Activated naive CD4-positive, alpha-beta T cell treated with Interleukin-2 at 50 U/mL for 16 hours (primary cell): ENCODE measurements around the gene DUOX2.
"Not testable (repeated sequence)": the region's sequence is repeated elsewhere in the genome, so short reads cannot be mapped to it uniquely, and the experiment has no call there.

ENCODE experiments used
- DNase-seq: peaks from one replicate; pipeline ENCODE4 v3.0.0-alpha.2; 2020

Gene DUOX2

DNA sequence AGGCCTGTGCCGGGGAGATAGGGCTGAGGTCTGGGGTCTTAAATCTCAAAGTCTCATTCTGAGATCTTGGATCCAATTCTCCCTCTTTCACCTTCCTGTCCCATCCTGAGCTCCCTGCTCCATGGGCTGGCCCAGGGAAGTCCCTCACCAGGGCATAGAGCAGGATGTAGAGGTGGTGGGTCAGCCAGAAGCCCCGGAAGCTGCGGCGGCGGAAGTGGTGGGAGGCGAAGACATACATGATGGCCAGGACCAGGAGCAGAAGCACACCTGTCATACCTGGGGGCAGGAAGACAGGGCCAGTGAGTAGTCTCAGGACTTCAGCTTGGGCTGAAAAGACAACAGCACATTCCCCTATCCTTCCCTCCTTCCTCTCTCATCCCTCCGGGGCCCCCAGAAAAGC is 16.5 kb downstream of the DUOX2 start:
- no peak for DNase-seq

DNA sequence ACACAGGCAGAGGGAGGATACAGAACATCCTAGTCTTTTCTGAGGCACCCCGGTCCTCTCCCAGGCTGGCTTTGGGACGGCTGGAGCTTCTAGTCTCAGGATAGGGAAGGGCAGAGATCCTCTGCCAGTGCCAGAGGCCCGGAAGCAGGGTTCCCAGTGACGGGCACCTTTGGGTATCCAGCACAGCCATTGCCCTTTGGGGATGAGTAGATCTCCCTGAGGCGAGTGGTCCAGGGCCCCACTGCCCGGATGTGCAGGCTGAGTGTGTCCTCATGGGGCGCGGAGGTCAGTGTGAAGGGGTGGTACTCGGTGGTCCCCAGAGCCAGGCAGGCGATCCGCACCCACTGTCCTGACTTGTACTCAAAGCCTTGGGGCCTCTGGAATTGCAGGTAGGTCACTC is 18.3 kb downstream of the DUOX2 start:
- no peak for DNase-seq

GRCh38 chr15:45094358-45094730 is 19.6 kb downstream of the DUOX2 start:
- DNase-seq = no peak

DNA sequence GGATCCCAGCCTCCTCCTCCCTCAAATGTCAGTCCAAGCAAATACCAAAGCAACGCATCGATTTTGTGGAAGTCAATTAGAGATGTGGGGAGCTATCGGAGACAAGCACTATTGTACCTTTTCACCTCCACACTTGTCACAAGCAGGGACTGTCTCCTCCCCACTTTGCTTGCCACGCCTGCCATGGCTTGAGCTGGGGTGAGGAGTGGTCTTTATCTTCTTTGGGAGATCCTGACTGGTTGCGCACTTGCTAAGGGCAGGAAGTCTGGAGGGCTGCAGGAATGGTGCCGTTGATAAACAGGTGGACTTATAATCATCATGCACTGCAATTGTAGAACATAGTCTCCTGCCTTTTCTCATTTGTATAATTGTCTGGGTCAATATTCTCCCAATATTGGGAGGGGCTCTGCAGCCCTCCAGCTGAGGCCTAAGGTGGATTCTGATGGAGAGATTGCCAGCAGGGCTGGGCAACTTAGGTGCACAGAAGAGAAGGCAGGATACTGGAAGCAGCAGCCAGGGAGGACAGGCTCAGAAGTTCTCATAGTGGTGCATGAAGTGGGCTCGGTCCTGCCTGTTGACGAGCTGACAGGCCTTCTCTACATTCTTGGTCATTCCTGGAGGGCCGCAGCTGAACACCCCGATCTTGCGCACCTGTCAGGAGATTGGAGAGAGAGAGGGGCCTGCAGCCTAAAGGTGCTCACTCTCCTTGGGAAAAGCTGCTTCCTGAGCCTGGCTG is 20.2 kb downstream of the DUOX2 start:
- DNase-seq = no peak

DNA sequence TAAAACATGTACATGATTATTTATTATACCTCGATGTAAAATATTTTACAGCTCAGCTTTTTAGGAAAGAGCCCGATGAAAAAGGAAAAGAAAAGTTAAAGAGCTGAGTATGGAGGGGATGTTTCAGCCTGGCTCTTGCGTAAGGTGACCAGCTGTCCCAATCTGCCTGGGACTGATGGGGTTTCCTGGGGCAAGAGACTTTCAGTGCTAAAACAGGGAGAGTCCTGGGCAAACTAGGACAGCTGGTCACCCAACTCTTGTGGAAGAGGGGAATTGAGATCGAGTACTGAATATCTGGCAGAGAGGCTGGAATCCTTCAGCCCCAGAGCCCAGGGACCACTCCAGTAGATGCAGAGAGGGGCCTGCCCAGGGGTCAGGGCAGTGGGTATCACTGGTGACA is 21.0 kb downstream of the DUOX2 start:
- no peak for DNase-seq

DNA sequence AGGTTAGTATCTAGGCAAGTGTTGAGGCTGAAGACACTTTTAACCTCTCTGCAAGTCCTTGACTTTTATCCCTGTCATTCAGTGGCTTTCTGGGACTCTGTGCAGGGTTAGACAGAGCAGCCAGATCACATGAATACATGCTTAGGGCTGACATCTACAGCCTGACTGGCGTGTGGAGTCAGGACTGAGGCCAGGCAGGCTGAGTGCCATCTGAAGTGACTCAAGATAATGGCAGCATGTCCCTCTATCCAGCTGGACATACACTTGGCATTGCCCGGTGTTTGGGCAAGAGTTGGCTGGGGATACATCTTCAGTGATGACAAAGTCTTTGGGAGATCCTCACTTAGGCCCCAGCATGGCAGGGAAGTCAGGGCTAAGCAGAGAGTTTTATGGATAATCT is 22.4 kb downstream of the DUOX2 start:
- DNase-seq = no peak

- no peak for DNase-seq
Measured at GRCh38 chr15:45091161-45091560, 22.8 kb downstream of the DUOX2 start.

- DNase-seq = no peak
Measured at GRCh38 chr15:45089712-45090373, 24.1 kb downstream of the DUOX2 start.

- DNase-seq = no peak
Measured at GRCh38 chr15:45088801-45089711, 24.9 kb downstream of the DUOX2 start.

DNA sequence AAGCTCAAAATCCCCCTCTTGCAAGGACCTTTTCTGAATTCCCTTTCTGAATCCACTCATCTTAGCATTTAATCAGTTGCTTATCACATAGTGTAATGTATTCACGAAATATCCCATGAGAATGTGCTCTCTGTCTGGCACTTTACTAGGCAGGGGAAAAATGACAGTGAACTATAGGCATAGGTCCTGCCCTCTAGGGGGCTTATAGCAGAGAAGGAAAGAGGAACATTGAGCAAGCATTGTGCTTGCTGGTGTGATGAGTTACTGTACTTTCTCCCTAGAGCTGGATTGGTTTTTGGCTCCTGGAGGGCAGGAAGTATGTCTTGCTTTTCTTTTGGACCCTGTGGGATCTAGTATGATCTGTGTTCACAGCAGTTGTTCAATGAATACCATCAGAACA is 26.5 kb downstream of the DUOX2 start:
- no peak for DNase-seq

DNA sequence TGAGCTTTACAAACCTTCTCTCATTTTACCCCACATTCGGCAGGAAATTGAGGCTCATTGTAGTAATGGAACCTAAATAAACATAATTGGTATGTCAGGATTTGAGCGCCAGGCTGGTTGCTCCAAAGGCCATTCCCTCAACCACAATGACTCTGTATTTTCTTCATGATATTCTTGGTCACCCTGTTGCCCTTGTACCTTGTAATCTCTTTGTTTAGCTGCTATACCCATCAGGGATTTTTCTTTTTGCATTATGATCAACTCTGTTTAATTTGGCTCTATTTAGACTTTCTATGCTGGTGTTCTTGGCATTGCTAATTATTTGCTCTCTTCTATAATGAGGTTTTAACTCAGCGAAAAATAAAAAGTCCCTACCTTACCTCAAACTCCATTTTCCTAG is 29.8 kb downstream of the DUOX2 start:
- DNase-seq = no peak

DNA sequence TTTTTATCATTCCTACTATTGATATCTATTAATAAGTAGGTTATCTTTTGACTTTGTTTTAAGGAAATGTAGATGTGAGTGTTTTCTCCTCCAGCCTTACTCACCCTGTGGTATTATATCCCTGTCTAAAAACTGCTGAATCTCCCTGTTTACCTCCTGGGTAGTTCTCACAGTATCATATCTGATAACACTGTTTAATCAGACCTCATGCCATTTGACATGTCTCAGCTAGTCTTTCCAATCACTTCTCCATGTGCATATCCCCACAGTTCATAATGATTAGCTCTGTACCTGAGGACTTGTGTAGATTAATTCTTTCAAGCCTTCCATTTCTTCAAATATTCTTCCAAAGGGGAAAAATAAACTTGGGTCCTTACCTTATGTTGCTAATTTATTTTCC is 30.7 kb downstream of the DUOX2 start:
- DNase-seq = no peak

DNA sequence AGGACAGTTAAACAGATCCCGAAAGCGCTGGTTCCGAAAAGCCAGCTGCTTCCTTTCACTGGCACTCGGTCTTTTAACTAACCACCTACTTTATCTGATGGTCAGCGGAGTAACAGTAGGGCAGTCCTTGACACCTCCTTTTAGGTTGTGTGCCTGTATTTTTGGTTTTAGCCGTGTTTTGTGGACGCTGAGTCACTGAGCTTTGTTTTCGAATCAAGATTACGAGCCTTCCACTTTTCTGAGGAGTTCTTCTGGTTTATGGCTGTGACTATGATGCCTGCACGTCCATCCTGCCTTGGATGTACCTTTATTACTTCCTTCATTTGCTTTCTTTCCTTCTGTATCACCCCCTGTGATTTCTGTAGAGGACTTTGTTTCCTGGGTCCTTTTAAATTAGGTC is 31.6 kb downstream of the DUOX2 start:
- DNase-seq = not testable (repeated sequence)

DNA sequence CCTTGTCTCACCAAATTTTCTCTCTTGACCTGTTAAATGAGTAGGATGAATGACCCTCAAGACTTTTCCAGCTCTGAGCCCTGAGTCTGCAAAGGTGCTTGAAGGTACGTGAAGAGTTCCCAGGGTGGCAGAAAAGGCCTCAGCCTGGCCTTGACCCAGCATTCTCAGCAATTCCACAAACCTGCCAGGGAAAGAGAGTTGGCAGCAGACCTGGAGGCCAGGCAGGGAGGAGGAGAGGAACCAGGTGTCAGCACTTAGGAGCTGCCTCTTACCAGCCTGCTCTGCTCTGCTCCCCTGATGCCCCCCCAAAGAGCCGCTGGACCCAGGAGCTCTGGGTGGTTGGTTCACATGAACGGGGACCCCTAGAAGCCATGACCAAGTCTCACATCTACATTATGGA is 33.4 kb downstream of the DUOX2 start:
- DNase-seq = not testable (repeated sequence)

DNA sequence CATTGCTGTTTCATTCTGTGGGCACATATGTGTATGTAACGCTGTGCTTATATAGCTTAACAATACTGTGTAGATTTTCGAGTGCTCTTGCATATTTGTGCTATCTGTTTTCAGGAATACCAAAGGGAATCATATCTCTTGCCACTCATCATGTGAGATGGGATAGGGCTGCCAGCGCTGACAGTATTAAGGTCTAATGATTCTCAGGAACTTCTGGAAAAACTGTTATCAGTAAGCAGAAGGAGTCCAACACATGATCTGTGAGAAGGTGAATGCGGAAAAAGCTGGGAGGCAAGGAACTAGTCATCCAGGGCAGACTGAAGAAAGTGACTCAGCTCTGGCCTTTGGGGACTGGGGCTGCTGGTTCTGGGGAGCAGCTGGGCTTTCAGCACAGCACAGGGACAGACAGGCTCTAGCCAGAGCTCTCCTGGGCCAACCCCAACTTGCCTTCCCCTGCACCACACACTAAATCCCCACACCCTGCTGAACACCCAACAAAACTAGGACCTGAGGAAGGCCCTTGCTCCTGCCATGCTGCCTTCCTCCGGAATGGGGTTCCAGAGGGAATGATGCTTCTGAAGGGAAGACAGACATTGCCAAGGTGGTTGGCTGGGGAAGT is 34.2 kb downstream of the DUOX2 start:
- not testable (repeated sequence) for DNase-seq

- not testable (repeated sequence) for DNase-seq
Measured at GRCh38 chr15:45079201-45079600, 34.8 kb downstream of the DUOX2 start.

- not testable (repeated sequence) for DNase-seq
Measured at GRCh38 chr15:45077391-45077790, 36.6 kb downstream of the DUOX2 start.

DNA sequence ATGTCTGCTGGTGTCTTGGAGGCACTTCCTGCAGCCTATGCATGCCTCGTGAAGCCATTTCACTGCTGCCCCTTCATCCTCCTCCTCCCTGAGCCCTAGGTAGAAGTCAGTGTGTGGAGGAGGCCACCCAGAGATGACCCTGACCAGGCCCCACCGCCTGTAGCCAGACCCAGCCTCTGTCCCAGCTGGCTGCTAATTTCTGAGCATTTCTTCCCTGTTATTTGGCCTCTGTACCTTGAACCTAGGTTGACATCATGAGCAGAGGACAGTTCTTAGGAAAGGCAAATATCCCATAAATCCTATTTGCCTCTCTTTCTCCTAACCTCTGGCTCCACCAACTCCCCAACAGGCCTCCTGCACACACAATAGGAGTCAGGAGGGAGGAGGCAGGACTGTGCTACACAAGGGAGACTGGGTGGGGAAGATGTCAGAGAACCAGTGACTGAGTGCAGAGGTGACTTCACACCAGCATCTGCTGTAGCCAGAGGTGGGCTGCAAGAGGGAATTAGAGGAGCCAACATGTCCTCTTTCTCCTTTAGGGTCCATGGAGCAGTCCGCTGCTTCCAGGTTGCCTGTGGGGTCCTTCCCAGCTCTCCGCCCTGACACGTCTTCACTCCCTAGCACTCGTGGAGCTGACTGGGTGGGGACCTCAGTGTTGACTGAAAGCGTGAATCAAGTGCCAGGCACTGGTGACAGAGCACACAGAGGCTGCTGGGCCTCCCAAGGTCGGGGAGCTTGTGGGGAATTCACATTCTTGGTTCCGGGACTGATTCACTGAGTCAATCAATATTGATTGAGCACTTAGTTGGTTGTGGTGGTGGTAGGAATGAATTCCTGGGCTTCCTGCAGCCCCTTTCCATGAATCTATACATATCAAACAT is 38.3 kb downstream of the DUOX2 start:
- DNase-seq = not testable (repeated sequence)

DNA sequence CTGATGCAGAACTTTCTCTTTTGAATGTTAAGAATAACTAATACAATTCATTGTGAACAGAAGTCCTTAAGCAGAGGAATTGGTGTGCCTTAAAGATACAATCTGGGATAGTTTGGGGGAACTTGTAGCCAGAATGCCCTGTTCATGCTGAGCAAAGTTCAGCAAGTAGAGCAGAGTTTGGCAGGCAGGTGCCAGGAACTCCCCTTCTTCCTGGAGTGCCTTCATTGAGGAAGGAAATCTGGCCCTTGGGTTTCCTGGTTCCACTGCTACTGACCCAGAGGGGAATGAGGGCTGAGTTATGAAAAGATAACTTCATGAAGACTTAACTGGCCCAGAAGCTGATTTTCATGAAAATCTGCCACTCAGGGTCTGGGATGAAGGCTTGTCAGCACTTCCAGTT is 40.4 kb downstream of the DUOX2 start:
- not testable (repeated sequence) for DNase-seq

DNA sequence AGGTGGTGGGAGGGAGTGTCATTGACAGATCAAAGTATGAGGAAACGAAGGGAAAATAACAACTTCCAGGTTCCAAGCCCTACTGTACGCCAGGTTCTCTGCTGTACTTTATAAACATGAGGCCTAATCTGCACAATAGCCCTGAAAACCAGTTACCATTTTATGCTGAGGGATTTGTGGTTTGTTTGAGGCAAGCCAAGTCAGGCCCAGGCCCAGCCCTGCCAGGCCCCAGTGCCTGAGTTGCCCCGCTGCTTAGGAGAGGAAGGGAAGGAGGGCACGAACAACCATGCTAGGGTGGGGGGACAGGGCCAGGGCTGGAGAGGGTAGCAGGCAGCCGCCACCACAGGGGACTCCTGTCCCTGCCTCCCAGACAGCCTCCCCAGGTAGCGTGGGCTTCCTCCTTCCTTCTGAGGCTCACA is 44.0 kb downstream of the DUOX2 start:
- DNase-seq = not testable (repeated sequence)

DNA sequence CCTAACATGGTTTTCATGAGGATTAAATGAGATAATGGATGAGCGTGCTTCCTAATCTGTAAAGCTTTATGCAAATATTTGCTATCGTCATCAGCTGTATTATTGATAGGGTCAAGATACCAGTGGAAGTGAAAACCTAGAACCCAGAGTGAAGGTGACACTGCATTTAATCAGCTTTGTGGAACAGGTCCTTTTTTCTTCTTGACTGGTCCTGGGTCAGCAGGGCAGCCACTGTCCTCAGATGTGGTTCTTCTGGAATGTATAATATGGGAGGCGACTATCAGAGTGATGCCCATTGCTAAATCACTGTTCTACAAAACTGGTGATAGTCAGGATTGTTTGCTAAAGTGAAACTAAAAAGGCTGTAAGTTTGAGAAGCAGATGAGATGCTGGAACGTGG is 49.6 kb downstream of the DUOX2 start:
- DNase-seq = no peak

- not testable (repeated sequence) for DNase-seq
Measured at GRCh38 chr15:45062301-45062700, 51.7 kb downstream of the DUOX2 start.
